Activated CD4-positive, alpha-beta T cell treated with anti-CD3 and anti-CD28 coated beads, Interleukin-2, amount 50 U/mL, for 48 hours (primary cell): ENCODE data around the gene CCDC201.
"Not testable (repeated sequence)": the region's sequence is repeated elsewhere in the genome, so short reads cannot be mapped to it uniquely, and the experiment has no call there.

Source experiments
- DNase-seq, 2 experiments: peaks; one replicate each; pipeline ENCODE4 v3.0.0-alpha.2; 2020

Gene CCDC201

GRCh38 chr7:45872116-45873034 lies 507 bp downstream of the CCDC201 start:
- DNase-seq, result no peak

- DNase-seq, result no peak
Observed at GRCh38 chr7:45869426-45869825, 3.5 kb downstream of the CCDC201 start.

GRCh38 chr7:45867471-45867870 lies 5.4 kb downstream of the CCDC201 start:
- no peak for DNase-seq

GRCh38 chr7:45865594-45866410 lies 7.1 kb downstream of the CCDC201 start:
- no peak for DNase-seq

- no peak for DNase-seq
Observed at GRCh38 chr7:45863715-45864114, 9.2 kb downstream of the CCDC201 start.

GRCh38 chr7:45856888-45857287 lies 16.0 kb downstream of the CCDC201 start:
- not testable (repeated sequence) for DNase-seq

- DNase-seq, result not testable (repeated sequence)
Observed at GRCh38 chr7:45855680-45856079, 17.2 kb downstream of the CCDC201 start.

- DNase-seq, result not testable (repeated sequence)
Observed at GRCh38 chr7:45853491-45853890, 19.4 kb downstream of the CCDC201 start.

- DNase-seq, result not testable (repeated sequence)
Observed at GRCh38 chr7:45852984-45853383, 19.9 kb downstream of the CCDC201 start.

GRCh38 chr7:45848734-45849133 lies 24.1 kb downstream of the CCDC201 start:
- DNase-seq, result not testable (repeated sequence)

- not testable (repeated sequence) for DNase-seq
Observed at GRCh38 chr7:45846536-45846935, 26.3 kb downstream of the CCDC201 start.

GRCh38 chr7:45841926-45842717 lies 30.8 kb downstream of the CCDC201 start:
- DNase-seq, result not testable (repeated sequence)

- DNase-seq, result not testable (repeated sequence)
Observed at GRCh38 chr7:45838852-45839251, 34.0 kb downstream of the CCDC201 start.

GRCh38 chr7:45832433-45833177 lies 40.3 kb downstream of the CCDC201 start:
- not testable (repeated sequence) for DNase-seq

GRCh38 chr7:45829846-45830245 lies 43.0 kb downstream of the CCDC201 start:
- not testable (repeated sequence) for DNase-seq

GRCh38 chr7:45827731-45828130 lies 45.2 kb downstream of the CCDC201 start:
- not testable (repeated sequence) for DNase-seq

- not testable (repeated sequence) for DNase-seq
Observed at GRCh38 chr7:45826550-45826949, 46.3 kb downstream of the CCDC201 start.

- not testable (repeated sequence) for DNase-seq
Observed at GRCh38 chr7:45818763-45819162, 54.1 kb downstream of the CCDC201 start.

- DNase-seq, result not testable (repeated sequence)
Observed at GRCh38 chr7:45817913-45818312, 55.0 kb downstream of the CCDC201 start.

- DNase-seq, result not testable (repeated sequence)
Observed at GRCh38 chr7:45817016-45817415, 55.9 kb downstream of the CCDC201 start.

- not testable (repeated sequence) for DNase-seq
Observed at GRCh38 chr7:45814216-45815118, 58.4 kb downstream of the CCDC201 start.
